ENCODE data around the gene FBXW11.

GRCh38 chr5:171984748-171985419 is 21.6 kb downstream of the FBXW11 start:
- no peak for TF ChIP-seq CTCF (conservative IDR thresholded peaks at IDR 0.05; ENCODE audit: low read length)
- TF ChIP-seq EZH2phosphoT487 (IDR thresholded peaks at IDR 0.05; ENCODE audit: borderline replicate concordance), result no peak

Measured in Loucy (cell line).